Chondrocyte (in vitro differentiated cells): Measurements from ENCODE around the gene WFDC5. TPM values are rescaled to one million over a fixed set of nuclear protein-coding genes. Genes with fewer than 3 reads are reported as not detected.
A peak's percentile ranks its signal among the peaks of the same experiment; 100 is the strongest.

Experiments
- DNase-seq: peaks from one replicate; pipeline ENCODE4 v3.0.0; 2021; ENCODE audit warnings: mixed read lengths, low spot score
- H3K27ac Mint-ChIP-seq: one replicate; pipeline ENCODE4 v1.8.0; 2021; ENCODE audit warnings: mild to moderate bottlenecking, moderate library complexity, mixed read lengths; ENCODE audit not compliant: unreplicated experiment
- H3K27me3 Mint-ChIP-seq: 2 replicates; pipeline ENCODE4 v1.8.0; 2021; ENCODE audit warnings: low read depth, mixed read lengths
- H3K36me3 Mint-ChIP-seq: 2 replicates; pipeline ENCODE4 v1.8.0; 2021; ENCODE audit warnings: low read depth, mixed read lengths
- H3K4me1 Mint-ChIP-seq: 2 replicates; pipeline ENCODE4 v1.8.0; 2021; ENCODE audit warnings: low read depth, mild to moderate bottlenecking, mixed read lengths
- H3K4me3 Mint-ChIP-seq: one replicate; pipeline ENCODE4 v1.8.0; 2021; ENCODE audit warnings: mild to moderate bottlenecking, moderate library complexity, mixed read lengths; ENCODE audit not compliant: unreplicated experiment
- H3K9me3 Mint-ChIP-seq: 2 replicates; pipeline ENCODE4 v1.8.0; 2021; ENCODE audit warnings: low read depth, mixed read lengths
- CTCF ChIP-seq: fragments of 200-600 bp; sonication (generic); IDR thresholded peaks from 2 replicates; pipeline ENCODE4 v1.5.0; 2021; ENCODE audit warnings: antibody characterized with exemption, mild to moderate bottlenecking, moderate library complexity
- total RNA-seq: library from RNA; stranded (reverse); gene quantifications from 3 replicates; pipeline ENCODE4 v1.2.1, GENCODE V29; 2021

WFDC5 gene
- total RNA-seq, 1 donor from 2014 or later: not detected

- DNase-seq: no peak
- H3K9me3 Mint-ChIP-seq: no peaks in the 10 kb centered on the region
- peaks cover 1% of the 10 kb centered on the region for H3K36me3 Mint-ChIP-seq
- no peak overlapping the region for H3K4me3 Mint-ChIP-seq
- peaks cover 4% of the 10 kb centered on the region for H3K27me3 Mint-ChIP-seq
- peaks cover 20% of the 10 kb centered on the region for H3K4me1 Mint-ChIP-seq
- no peak overlapping the region for H3K27ac Mint-ChIP-seq
- TF ChIP-seq CTCF: peak; percentile 91
Observed at GRCh38 chr20:45095805-45096238, 19.2 kb downstream of the WFDC5 start.

- Mint-ChIP-seq H3K27me3 (peaks cover 4% of the 10 kb centered on the region), H3K4me3 (no peak overlapping the region), H3K4me1 (peaks cover 27% of the 10 kb centered on the region), H3K9me3 (no peaks in the 10 kb centered on the region), H3K36me3 (peaks cover 1% of the 10 kb centered on the region), H3K27ac (no peak overlapping the region)
- no peak for DNase-seq
- no peak for TF ChIP-seq CTCF
Observed at GRCh38 chr20:45094864-45095574, 20.0 kb downstream of the WFDC5 start.

- H3K4me3 Mint-ChIP-seq: no peak overlapping the region
- peaks cover 4% of the 10 kb centered on the region for H3K27me3 Mint-ChIP-seq
- H3K27ac Mint-ChIP-seq: no peak overlapping the region
- H3K9me3 Mint-ChIP-seq: no peaks in the 10 kb centered on the region
- no peak for TF ChIP-seq CTCF
- DNase-seq: no peak
- H3K36me3 Mint-ChIP-seq: peaks cover 1% of the 10 kb centered on the region
- peaks cover 28% of the 10 kb centered on the region for H3K4me1 Mint-ChIP-seq
Observed at GRCh38 chr20:45094201-45094600, 20.8 kb downstream of the WFDC5 start.

GRCh38 chr20:45092898-45093297, 22.1 kb downstream of the WFDC5 start:
- H3K4me1 Mint-ChIP-seq: peaks cover 38% of the 10 kb centered on the region
- H3K36me3 Mint-ChIP-seq: peaks cover 1% of the 10 kb centered on the region
- TF ChIP-seq CTCF: no peak
- peaks cover 4% of the 10 kb centered on the region for H3K27me3 Mint-ChIP-seq
- H3K9me3 Mint-ChIP-seq: no peaks in the 10 kb centered on the region
- DNase-seq: no peak
- no peak overlapping the region for H3K27ac Mint-ChIP-seq
- H3K4me3 Mint-ChIP-seq: no peak overlapping the region

- TF ChIP-seq CTCF: no peak
- no peaks in the 10 kb centered on the region for H3K27me3 Mint-ChIP-seq
- H3K4me3 Mint-ChIP-seq: no peak overlapping the region
- no peak for DNase-seq
- no peaks in the 10 kb centered on the region for H3K9me3 Mint-ChIP-seq
- H3K36me3 Mint-ChIP-seq: no peaks in the 10 kb centered on the region
- H3K27ac Mint-ChIP-seq: no peak overlapping the region
- H3K4me1 Mint-ChIP-seq: peaks cover 47% of the 10 kb centered on the region
Observed at GRCh38 chr20:45091366-45091765, 23.6 kb downstream of the WFDC5 start.
